ENCODE results near the gene RPS6KA2. TPM values are rescaled to one million over a fixed set of nuclear protein-coding genes. Genes with fewer than 3 reads are reported as not detected.

The RPS6KA2 gene
- total and polyA plus RNA-seq, 2 experiments from 2014 or later, result 19.3 to 24.0 TPM

GRCh38 chr6:166433096-166433495, 194.0 kb downstream of the RPS6KA2 start:
- H3K27ac ChIP-seq, result no peak overlapping the region
- H3K9me3 ChIP-seq (ENCODE audit: low read depth), result no peaks in the 10 kb centered on the region
- DNase-seq (ENCODE audit: low read depth in 1 of 2, low spot score in 1 of 2), result no peak
- no peak for TF ChIP-seq CTCF (IDR thresholded peaks at IDR 0.05; ENCODE audit: low read depth, low read length)
- H3K4me3 ChIP-seq, result no peak overlapping the region
- no peaks in the 10 kb centered on the region for H3K36me3 ChIP-seq
- H3K27me3 ChIP-seq, result no peaks in the 10 kb centered on the region
- H3K4me1 ChIP-seq (ENCODE audit: low read depth), result no peaks in the 10 kb centered on the region

DNA sequence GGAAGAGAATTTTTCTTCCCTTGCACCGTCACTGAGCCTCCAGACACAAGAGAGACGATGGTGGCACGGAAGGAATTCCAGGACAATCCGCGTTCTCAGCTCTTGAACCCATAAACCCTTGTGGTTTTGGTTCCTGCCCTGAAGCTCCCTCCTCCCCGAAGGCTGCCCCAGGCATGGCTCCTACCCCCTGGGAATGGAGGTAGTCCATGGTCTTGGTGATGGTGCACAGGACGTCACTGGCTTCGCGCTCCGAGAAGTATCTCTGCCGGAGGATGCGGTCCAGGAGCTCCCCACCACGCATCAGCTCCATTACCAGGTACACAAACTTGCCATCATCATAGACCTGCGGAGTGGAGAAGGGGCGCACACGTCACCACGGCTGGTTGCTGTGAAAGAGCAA, 196.8 kb downstream of the RPS6KA2 start:
- no peak for TF ChIP-seq CTCF (IDR thresholded peaks at IDR 0.05; ENCODE audit: low read depth, low read length)
- H3K4me3 ChIP-seq, result no peak overlapping the region
- no peak overlapping the region for H3K27ac ChIP-seq
- no peaks in the 10 kb centered on the region for H3K4me1 ChIP-seq (ENCODE audit: low read depth)
- no peaks in the 10 kb centered on the region for H3K9me3 ChIP-seq (ENCODE audit: low read depth)
- no peak for DNase-seq (ENCODE audit: low read depth in 1 of 2, low spot score in 1 of 2)
- H3K27me3 ChIP-seq, result no peaks in the 10 kb centered on the region
- no peaks in the 10 kb centered on the region for H3K36me3 ChIP-seq

- H3K9me3 ChIP-seq (ENCODE audit: low read depth), result no peaks in the 10 kb centered on the region
- no peak for DNase-seq (ENCODE audit: low read depth in 1 of 2, low spot score in 1 of 2)
- H3K4me1 ChIP-seq (ENCODE audit: low read depth), result no peaks in the 10 kb centered on the region
- no peak overlapping the region for H3K4me3 ChIP-seq
- no peak overlapping the region for H3K27ac ChIP-seq
- no peak for TF ChIP-seq CTCF (IDR thresholded peaks at IDR 0.05; ENCODE audit: low read depth, low read length)
- no peaks in the 10 kb centered on the region for H3K36me3 ChIP-seq
- no peaks in the 10 kb centered on the region for H3K27me3 ChIP-seq
These were observed 202.6 kb downstream of the RPS6KA2 start for GRCh38 chr6:166424431-166424830.

DNA sequence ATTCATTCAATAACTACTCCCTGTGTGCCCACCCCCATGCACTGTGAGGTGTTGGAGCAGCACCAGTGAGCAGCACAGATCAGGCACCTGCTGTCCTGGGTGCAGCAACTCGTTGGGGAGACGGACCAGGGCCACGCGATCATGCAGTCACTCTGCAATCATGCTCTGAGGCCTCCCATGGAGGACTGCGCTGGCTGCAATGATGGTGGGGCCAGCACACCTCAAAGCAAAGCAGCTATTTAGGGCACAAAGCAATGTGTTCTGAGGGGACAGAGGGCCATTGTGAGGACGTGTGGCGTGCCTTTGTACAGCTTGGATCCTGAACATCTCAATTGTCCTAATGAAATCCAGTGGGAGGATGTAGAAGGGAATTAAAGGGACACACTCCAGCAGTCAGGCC, 203.3 kb downstream of the RPS6KA2 start:
- H3K4me1 ChIP-seq (ENCODE audit: low read depth), result no peaks in the 10 kb centered on the region
- no peak for TF ChIP-seq CTCF (IDR thresholded peaks at IDR 0.05; ENCODE audit: low read depth, low read length)
- DNase-seq (ENCODE audit: low read depth in 1 of 2, low spot score in 1 of 2), result no peak
- H3K4me3 ChIP-seq, result no peak overlapping the region
- no peaks in the 10 kb centered on the region for H3K9me3 ChIP-seq (ENCODE audit: low read depth)
- no peaks in the 10 kb centered on the region for H3K36me3 ChIP-seq
- H3K27me3 ChIP-seq, result no peaks in the 10 kb centered on the region
- H3K27ac ChIP-seq, result no peak overlapping the region

DNA sequence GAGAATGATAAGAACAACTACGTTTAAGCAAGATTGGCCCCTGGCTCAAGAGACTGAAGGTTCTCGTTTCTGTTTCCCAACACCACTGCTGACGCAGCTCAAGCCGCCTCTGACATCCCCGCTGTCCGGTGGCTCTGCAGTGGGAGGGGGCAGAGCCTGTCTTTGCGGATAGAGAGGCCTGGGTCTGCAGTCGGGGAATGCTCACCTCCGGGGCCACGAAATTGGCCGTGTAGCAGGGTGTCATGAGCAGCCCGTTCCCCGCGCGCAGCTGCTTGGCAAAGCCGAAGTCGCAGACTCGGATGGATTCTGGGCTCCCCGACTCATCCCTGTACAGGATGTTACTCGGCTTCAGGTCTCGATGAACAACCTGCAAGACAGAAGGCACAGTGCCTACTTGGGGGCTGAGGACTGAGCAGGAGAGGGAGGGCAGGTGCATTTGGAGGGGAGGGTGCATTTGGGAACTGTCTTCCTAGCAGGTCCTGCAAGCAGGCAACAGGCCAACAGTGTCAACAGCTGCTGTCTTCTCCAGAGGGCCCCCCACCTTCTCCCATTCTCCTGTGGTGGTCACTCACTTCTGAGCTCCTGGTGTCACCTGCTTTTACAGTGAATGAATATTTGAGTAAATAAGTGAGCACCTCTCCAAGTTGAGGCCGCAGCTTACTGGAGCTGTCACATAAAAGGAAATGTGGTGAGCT, 203.9 kb downstream of the RPS6KA2 start:
- Histone ChIP-seq H3K9me3 (ENCODE audit: low read depth) (no peaks in the 10 kb centered on the region), H3K36me3 (no peaks in the 10 kb centered on the region), H3K4me1 (ENCODE audit: low read depth) (no peaks in the 10 kb centered on the region), H3K27ac (no peak overlapping the region), H3K4me3 (no peak overlapping the region), H3K27me3 (no peaks in the 10 kb centered on the region)
- TF ChIP-seq CTCF (IDR thresholded peaks at IDR 0.05; ENCODE audit: low read depth, low read length), result no peak
- no peak for DNase-seq (ENCODE audit: low read depth in 1 of 2, low spot score in 1 of 2)
